Ovary (tissue), 3 donors: ENCODE measurements around the gene ZDHHC1.

Experiments
- CTCF ChIP-seq, 3 donors: fragments of 450-650 bp in 2 of 3; fragments of 200-600 bp in 1 of 3; IDR thresholded peaks; one replicate each; pipeline versions ENCODE4 v1.5.1 to v1.8.0; 2016 to 2022; ENCODE audit warnings: antibody characterized with exemption in 3 of 3, mild to moderate bottlenecking in 1 of 3
- EP300 ChIP-seq: sonication (generic); formaldehyde crosslinking; IDR thresholded peaks from one replicate; pipeline ENCODE4 v1.6.1; 2017; ENCODE audit warnings: antibody characterized with exemption
- POLR2A ChIP-seq: fragments of 450-650 bp; IDR thresholded peaks from one replicate; pipeline ENCODE4 v1.6.1; 2017; ENCODE audit warnings: antibody characterized with exemption, mild to moderate bottlenecking, moderate library complexity
- donor health status: DM: no; HTN: no; CAD: no.

DNA sequence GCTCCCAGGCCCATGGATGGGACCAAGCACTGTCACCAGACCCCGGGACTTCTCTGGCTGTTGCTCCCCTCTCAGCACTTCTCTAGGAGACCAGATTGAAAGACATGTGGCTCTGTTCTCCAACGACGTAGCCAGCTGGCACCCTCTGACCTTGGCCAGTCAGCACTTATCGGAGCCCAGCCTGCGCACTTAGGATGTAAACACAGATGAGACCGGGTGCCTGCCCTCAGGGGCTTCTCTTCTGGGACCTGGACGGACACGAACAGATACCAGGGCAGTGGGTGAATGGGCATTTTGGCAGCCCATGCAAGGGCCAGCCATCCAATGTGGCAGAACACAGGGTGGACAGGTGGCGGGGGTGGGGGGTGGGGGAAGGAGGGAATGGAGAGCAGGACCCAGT is 6.6 kb downstream of the ZDHHC1 start:
- TF ChIP-seq EP300 (no peak), POLR2A (no peak), CTCF (IDR thresholded peaks at IDR 0.05) (no peak)
